GM19397 (cell line): Measurements from ENCODE around the gene ITM2C.

ENCODE experiments used
- ATAC-seq: cut with Tn5 transposase; IDR thresholded peaks from one replicate; pipeline ENCODE4 v1.9.1; 2021; ENCODE audit warnings: mild to moderate bottlenecking, moderate library complexity; ENCODE audit not compliant: unreplicated experiment

The ITM2C gene

GRCh38 chr2:230889911-230890601 is 25.3 kb downstream of the ITM2C start:
- ATAC-seq, result no peak

DNA sequence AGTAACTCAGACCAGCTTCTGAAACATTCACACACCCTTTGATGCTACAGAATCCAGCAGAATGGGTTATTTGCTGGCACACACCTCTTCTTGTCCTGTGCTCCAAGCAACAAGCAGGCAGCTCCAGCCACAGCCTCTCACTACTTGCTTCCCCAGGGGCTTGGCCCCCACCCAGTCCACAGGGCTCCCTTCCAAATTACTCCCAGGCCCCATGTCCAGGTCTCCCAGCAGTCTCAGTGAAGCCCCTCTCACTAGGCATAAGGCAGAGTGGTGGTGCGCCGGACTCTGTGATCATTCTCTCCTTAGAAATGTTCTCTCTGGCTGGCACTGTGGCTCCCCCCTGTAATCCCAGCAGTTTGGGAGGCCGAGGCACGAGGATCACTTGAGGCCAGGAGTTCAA is 25.9 kb downstream of the ITM2C start:
- no peak for ATAC-seq

DNA sequence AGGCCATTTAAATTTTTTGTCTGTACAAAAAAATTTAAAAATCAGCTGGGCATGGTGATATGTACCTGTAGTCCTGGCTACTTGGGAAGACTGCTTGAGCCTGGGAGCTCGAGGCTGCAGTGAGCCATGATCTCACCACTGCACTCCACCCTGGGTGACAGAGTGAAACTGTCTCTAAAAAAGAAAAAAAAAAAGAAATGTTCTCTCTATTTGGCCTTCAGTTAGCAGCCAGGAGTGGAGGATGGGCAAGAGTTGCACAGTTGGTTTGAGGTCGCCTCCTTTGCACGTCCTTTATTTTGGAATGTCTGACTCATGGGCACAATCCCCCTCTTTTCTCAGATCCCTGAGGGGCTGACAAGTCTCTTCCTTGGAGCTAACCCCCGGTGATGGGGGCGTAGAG is 26.3 kb downstream of the ITM2C start:
- ATAC-seq, result no peak

GRCh38 chr2:230891509-230891908 is 26.8 kb downstream of the ITM2C start:
- no peak for ATAC-seq

- ATAC-seq, result peak; percentile 64
Measured at GRCh38 chr2:230893338-230893737, 28.6 kb downstream of the ITM2C start.

- ATAC-seq, result peak; percentile 4
Measured at GRCh38 chr2:230893841-230894781, 29.4 kb downstream of the ITM2C start.

- no peak for ATAC-seq
Measured at GRCh38 chr2:230895536-230896345, 31.0 kb downstream of the ITM2C start.

GRCh38 chr2:230896346-230897115 is 31.8 kb downstream of the ITM2C start:
- ATAC-seq, result no peak

DNA sequence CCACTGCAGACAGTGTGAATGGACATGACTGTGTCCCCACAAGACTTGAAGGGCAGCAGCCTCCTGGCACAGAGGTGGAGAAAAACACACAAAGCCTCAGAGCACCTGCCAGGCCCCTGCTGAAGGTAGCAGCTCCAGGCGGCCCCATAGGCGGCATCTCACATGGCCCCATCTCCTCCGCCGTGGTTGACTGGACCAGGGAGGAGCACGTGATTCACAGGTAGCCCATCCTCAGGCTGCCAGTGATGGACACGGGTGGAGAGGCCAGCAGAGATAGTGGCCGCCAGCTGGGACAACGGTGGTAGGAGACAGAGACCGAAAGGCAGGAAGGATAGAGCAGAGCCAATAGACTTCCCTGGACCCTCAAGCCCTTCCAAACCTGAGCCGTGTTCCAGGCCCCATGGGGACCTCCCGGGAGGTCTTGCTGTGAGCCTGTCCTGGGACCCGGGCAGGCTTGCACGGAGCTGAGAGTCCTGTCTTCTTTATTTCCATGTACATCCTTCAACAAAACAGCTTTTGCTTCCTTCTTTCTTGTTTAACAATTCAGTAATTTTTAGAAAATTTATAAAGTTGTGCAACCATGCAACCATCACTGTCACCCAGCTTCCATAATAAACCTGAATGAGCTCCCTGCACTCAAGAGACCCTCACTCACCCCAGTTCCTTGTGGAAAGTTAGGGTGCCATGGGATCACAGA is 33.4 kb downstream of the ITM2C start:
- ATAC-seq, result no peak

- ATAC-seq, result no peak
Measured at GRCh38 chr2:230898713-230899091, 34.0 kb downstream of the ITM2C start.

- no peak for ATAC-seq
Measured at GRCh38 chr2:230899287-230899686, 34.5 kb downstream of the ITM2C start.

DNA sequence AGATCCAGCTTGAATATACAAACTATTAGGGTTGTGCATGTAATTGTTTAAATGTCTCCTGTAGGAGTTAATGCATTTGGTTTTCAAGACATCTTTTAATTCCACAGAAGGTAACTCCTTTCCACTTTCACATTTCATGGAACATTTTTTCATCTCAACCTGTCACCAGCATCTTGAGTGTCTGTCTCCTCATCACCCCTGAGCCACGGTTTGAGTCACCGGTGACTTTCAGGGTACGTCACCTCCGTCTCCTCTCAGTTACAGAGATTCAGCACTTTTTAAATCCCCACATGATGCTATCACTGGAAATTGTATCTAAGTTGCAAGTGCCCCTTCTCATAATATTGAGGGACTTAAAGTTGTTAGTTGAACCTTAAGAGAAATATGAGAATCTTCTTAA is 35.0 kb downstream of the ITM2C start:
- no peak for ATAC-seq

GRCh38 chr2:230900336-230900995 is 35.7 kb downstream of the ITM2C start:
- no peak for ATAC-seq

GRCh38 chr2:230901006-230901405 is 36.3 kb downstream of the ITM2C start:
- no peak for ATAC-seq

GRCh38 chr2:230902180-230902899 is 37.6 kb downstream of the ITM2C start:
- no peak for ATAC-seq

DNA sequence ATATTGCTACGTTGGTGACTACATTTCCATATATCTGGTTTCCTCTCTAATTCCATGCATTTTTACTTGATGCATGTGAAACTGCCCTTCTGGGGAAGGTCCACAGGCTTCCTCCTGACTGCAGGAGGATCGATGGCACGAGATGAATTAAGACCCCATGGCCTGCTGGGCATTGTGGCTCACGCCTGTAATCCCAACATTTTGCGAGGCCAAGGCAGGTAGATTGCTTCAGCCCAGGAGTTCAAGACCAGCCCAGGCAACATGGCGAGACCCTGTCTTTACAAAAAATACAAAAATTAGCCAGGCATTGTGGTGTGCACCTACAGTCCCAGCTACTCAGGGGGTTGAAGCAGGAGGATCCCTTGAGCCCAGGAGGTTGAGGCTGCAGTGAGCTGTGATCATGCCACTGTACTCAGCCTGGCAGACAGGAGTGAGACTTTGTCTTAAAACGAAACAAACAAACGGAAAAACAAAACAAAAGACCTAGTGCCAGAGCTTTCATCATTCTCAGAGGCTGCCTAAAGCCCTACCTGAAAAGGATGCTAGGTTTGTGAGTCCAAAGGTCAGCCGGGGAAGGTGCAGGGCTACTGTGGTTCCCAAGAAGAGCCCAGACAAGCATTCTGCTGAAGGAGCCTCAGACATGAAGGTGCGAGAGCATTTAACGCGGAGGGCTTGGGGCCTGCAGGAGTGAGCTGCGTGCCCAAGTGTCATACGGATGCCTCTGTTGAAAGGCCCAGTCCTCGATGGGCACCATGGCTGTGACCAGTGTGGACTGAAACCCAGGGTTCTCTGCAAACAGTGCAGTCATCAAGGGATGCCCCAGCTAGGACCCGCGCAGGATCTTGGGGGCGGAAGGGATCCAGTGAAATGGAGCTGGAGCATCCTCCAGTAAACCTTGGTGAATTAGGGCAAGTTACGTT is 38.7 kb downstream of the ITM2C start:
- no peak for ATAC-seq

- ATAC-seq, result no peak
Measured at GRCh38 chr2:230904856-230905447, 40.2 kb downstream of the ITM2C start.
